ENCODE results near the gene PRELID2.
"Not testable (repeated sequence)": the region's sequence is repeated elsewhere in the genome, so short reads cannot be mapped to it uniquely, and the experiment has no call there.

DNA sequence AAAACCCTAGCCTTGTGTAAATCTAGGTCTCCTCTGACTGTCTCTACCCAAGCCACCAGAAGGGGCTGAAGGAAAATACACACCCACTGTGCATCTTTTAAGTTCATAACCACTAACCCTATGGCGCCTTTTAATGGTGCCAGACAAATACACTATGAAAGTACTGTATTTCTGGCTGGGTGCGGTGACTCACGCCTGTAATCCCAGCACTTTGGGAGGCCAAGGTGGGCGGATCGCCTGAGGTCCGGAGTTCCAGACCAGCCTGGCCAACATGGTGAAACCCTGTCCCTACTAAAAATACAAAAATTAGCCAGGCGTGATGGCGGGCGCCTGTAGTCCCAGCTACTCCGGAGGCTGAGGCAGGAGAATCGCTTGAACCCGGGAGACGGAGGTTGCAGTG lies 1.1 kb upstream of the PRELID2 start:
- TF ChIP-seq, protein P1, sequence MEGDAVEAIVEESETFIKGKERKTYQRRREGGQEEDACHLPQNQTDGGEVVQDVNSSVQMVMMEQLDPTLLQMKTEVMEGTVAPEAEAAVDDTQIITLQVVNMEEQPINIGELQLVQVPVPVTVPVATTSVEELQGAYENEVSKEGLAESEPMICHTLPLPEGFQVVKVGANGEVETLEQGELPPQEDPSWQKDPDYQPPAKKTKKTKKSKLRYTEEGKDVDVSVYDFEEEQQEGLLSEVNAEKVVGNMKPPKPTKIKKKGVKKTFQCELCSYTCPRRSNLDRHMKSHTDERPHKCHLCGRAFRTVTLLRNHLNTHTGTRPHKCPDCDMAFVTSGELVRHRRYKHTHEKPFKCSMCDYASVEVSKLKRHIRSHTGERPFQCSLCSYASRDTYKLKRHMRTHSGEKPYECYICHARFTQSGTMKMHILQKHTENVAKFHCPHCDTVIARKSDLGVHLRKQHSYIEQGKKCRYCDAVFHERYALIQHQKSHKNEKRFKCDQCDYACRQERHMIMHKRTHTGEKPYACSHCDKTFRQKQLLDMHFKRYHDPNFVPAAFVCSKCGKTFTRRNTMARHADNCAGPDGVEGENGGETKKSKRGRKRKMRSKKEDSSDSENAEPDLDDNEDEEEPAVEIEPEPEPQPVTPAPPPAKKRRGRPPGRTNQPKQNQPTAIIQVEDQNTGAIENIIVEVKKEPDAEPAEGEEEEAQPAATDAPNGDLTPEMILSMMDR (IDR thresholded peaks at IDR 0.05; ENCODE audit: insufficient read depth, low read depth, low read length), result not testable (repeated sequence)
- not testable (repeated sequence) for TF ChIP-seq EZH2 (IDR thresholded peaks at IDR 0.05; ENCODE audit: insufficient read depth, low read length)

All from astrocyte (in vitro differentiated cells and primary cell).